Astrocyte (in vitro differentiated cells and primary cell): Measurements from ENCODE around the gene KIF11. TPM values are rescaled to one million over a fixed set of nuclear protein-coding genes. Genes with fewer than 3 reads are reported as not detected.

Experiments
- DNase-seq: peaks from one replicate; pipeline ENCODE4 v3.0.0-alpha.2; 2010; ENCODE audit warnings: low read depth
- FAIRE-seq: peaks from 2 replicates; lab custom pipeline; 2011; peaks lifted over from hg19 to GRCh38; lab: Jason Lieb, UNC
- H2AFZ ChIP-seq: 2 replicates; pipeline ENCODE4 v1.6.0; 2012; ENCODE audit warnings: low read depth, low read length, inconsistent platforms
- H3K27ac ChIP-seq: 2 replicates; pipeline ENCODE4 v1.5.1; 2011; ENCODE audit warnings: low read depth, low read length, inconsistent platforms
- H3K27me3 ChIP-seq: 2 replicates; pipeline ENCODE4 v1.6.0; 2011; ENCODE audit warnings: low read length, inconsistent platforms; ENCODE audit not compliant: insufficient read depth
- H3K36me3 ChIP-seq: 2 replicates; pipeline ENCODE4 v1.5.1; 2011; ENCODE audit warnings: low read length, inconsistent platforms; ENCODE audit not compliant: insufficient read depth
- H3K4me1 ChIP-seq: 2 replicates; pipeline ENCODE4 v1.5.1; 2011; ENCODE audit warnings: low read length, inconsistent platforms; ENCODE audit not compliant: insufficient read depth
- H3K4me2 ChIP-seq: 2 replicates; pipeline ENCODE4 v1.6.0; 2012; ENCODE audit warnings: low read length, inconsistent platforms
- H3K4me3 ChIP-seq: 2 replicates; pipeline ENCODE4 v1.5.1; 2011; ENCODE audit warnings: low read depth, mild to moderate bottlenecking, low read length, inconsistent platforms; ENCODE audit not compliant: insufficient read depth
- H3K79me2 ChIP-seq: 2 replicates; pipeline ENCODE4 v1.6.0; 2012; ENCODE audit warnings: mild to moderate bottlenecking, low read length, inconsistent platforms; ENCODE audit not compliant: insufficient read depth
- H3K9ac ChIP-seq: 2 replicates; pipeline ENCODE4 v1.6.0; 2012; ENCODE audit warnings: mild to moderate bottlenecking, low read length, inconsistent platforms
- H3K9me3 ChIP-seq: 2 replicates; pipeline ENCODE4 v1.5.1; 2012; ENCODE audit warnings: low read depth, mild to moderate bottlenecking, low read length, inconsistent platforms; ENCODE audit not compliant: insufficient read depth
- H4K20me1 ChIP-seq: 2 replicates; pipeline ENCODE4 v1.6.0; 2012; ENCODE audit warnings: low read length, inconsistent platforms; ENCODE audit not compliant: insufficient read depth
- H3K27ac Mint-ChIP-seq: one replicate; pipeline ENCODE4 v1.8.0; 2021; ENCODE audit warnings: mild to moderate bottlenecking, mixed read lengths; ENCODE audit not compliant: unreplicated experiment
- H3K27me3 Mint-ChIP-seq: one replicate; pipeline ENCODE4 v1.8.0; 2021; ENCODE audit warnings: low read depth, mixed read lengths; ENCODE audit not compliant: unreplicated experiment
- H3K36me3 Mint-ChIP-seq: one replicate; pipeline ENCODE4 v1.8.0; 2021; ENCODE audit warnings: low read depth, mixed read lengths; ENCODE audit not compliant: unreplicated experiment
- H3K4me1 Mint-ChIP-seq: one replicate; pipeline ENCODE4 v1.8.0; 2021; ENCODE audit warnings: low read depth, mixed read lengths; ENCODE audit not compliant: unreplicated experiment
- H3K4me3 Mint-ChIP-seq: one replicate; pipeline ENCODE4 v1.8.0; 2021; ENCODE audit warnings: mild to moderate bottlenecking, moderate library complexity, mixed read lengths; ENCODE audit not compliant: unreplicated experiment
- H3K9me3 Mint-ChIP-seq: one replicate; pipeline ENCODE4 v1.8.0; 2021; ENCODE audit warnings: mild to moderate bottlenecking, mixed read lengths; ENCODE audit not compliant: unreplicated experiment
- CTCF ChIP-seq: IDR thresholded peaks from 2 replicates; pipeline ENCODE4 v1.5.1; 2011; ENCODE audit warnings: low read depth, mild to moderate bottlenecking, inconsistent platforms, low read length, moderate library complexity; ENCODE audit not compliant: insufficient read depth
- EZH2 ChIP-seq: IDR thresholded peaks from 2 replicates; pipeline ENCODE4 v1.6.1; 2012; ENCODE audit warnings: mild to moderate bottlenecking, low read length, inconsistent platforms; ENCODE audit not compliant: insufficient read depth
- total RNA-seq: library from RNA; stranded (reverse); gene quantifications from 2 replicates; pipeline ENCODE4 v1.2.1, GENCODE V29; 2021

Gene KIF11
- total RNA-seq, 1 donor from 2014 or later = 4.7 TPM

- H3K27me3 Mint-ChIP-seq = peaks cover 67% of the 10 kb centered on the region
- no peak overlapping the region for H3K27ac ChIP-seq
- peaks cover 15% of the 10 kb centered on the region for H3K4me1 ChIP-seq
- no peak overlapping the region for H3K4me3 ChIP-seq
- no peak for TF ChIP-seq CTCF
- TF ChIP-seq EZH2 = peak; percentile 11
- no peaks in the 10 kb centered on the region for H3K79me2 ChIP-seq
- no peak overlapping the region for H3K4me3 Mint-ChIP-seq
- no peak for DNase-seq
- no peak overlapping the region for H3K9ac ChIP-seq
- no peaks in the 10 kb centered on the region for H3K9me3 ChIP-seq
- peak overlapping the region; percentile 8 for H3K4me2 ChIP-seq
- H3K9me3 Mint-ChIP-seq = peaks cover 19% of the 10 kb centered on the region
- H2AFZ ChIP-seq = no peak overlapping the region
- peaks cover 39% of the 10 kb centered on the region for H3K27me3 ChIP-seq
- H3K27ac Mint-ChIP-seq = no peak overlapping the region
- H3K36me3 ChIP-seq = no peaks in the 10 kb centered on the region
- H3K4me1 Mint-ChIP-seq = peaks cover 5% of the 10 kb centered on the region
- no peak for FAIRE-seq
- peaks cover 4% of the 10 kb centered on the region for H3K36me3 Mint-ChIP-seq
- H4K20me1 ChIP-seq = no peaks in the 10 kb centered on the region
These were observed 98.7 kb downstream of the KIF11 start for GRCh38 chr10:92691591-92692079.

- Histone ChIP-seq H3K27ac (no peak overlapping the region), H3K27me3 (peaks cover 39% of the 10 kb centered on the region), H2AFZ (no peak overlapping the region), H3K36me3 (no peaks in the 10 kb centered on the region), H3K9me3 (no peaks in the 10 kb centered on the region), H3K4me3 (no peak overlapping the region), H4K20me1 (no peaks in the 10 kb centered on the region), H3K9ac (no peak overlapping the region), H3K4me2 (peak overlapping the region; percentile 8), H3K4me1 (peaks cover 15% of the 10 kb centered on the region), H3K79me2 (no peaks in the 10 kb centered on the region)
- H3K4me1 Mint-ChIP-seq = peaks cover 5% of the 10 kb centered on the region
- H3K4me3 Mint-ChIP-seq = no peak overlapping the region
- FAIRE-seq (no peak), DNase-seq (no peak)
- H3K27me3 Mint-ChIP-seq = peaks cover 71% of the 10 kb centered on the region
- H3K27ac Mint-ChIP-seq = no peak overlapping the region
- TF ChIP-seq CTCF = no peak
- no peak for TF ChIP-seq EZH2
- peaks cover 4% of the 10 kb centered on the region for H3K36me3 Mint-ChIP-seq
- H3K9me3 Mint-ChIP-seq = peaks cover 19% of the 10 kb centered on the region
These were observed 99.2 kb downstream of the KIF11 start for GRCh38 chr10:92692080-92692671.
